Small intestine (tissue), 7 donors: ENCODE measurements around the gene POLK. TPM values are rescaled to one million over a fixed set of nuclear protein-coding genes. Genes with fewer than 3 reads are reported as not detected.

Experiments used
- DNase-seq, 2 donors: peaks; one replicate each; pipeline versions ENCODE4 v3.0.0 to v3.0.0-alpha.2; 2013
- FAIRE-seq: peaks from 2 replicates; lab custom pipeline; 2012; peaks lifted over from hg19 to GRCh38; lab: Jason Lieb, UNC
- H3K27ac ChIP-seq, 3 donors: one replicate each; pipeline ENCODE4 v1.5.1; 2013; ENCODE audit warnings: low read length in 2 of 3, mild to moderate bottlenecking in 2 of 3, control low read depth in 1 of 3, inconsistent platforms in 1 of 3, low read depth in 1 of 3, moderate library complexity in 1 of 3
- H3K27me3 ChIP-seq, 3 donors: one replicate each; pipeline ENCODE4 v1.6.1; 2013; ENCODE audit warnings: low read length in 3 of 3, inconsistent platforms in 1 of 3; ENCODE audit not compliant: control insufficient read depth in 3 of 3, insufficient read depth in 3 of 3
- H3K36me3 ChIP-seq, 3 donors: one replicate each; pipeline ENCODE4 v1.6.1; 2013; ENCODE audit warnings: low read length in 3 of 3, inconsistent platforms in 1 of 3, low read depth in 1 of 3, mild to moderate bottlenecking in 1 of 3, moderate library complexity in 1 of 3; ENCODE audit not compliant: control insufficient read depth in 3 of 3, insufficient read depth in 2 of 3
- H3K4me1 ChIP-seq, 3 donors: one replicate each; pipeline ENCODE4 v1.6.1; 2013; ENCODE audit warnings: low read length in 2 of 3, inconsistent platforms in 1 of 3, low read depth in 1 of 3, mild to moderate bottlenecking in 1 of 3, moderate library complexity in 1 of 3; ENCODE audit not compliant: control insufficient read depth in 3 of 3, insufficient read depth in 2 of 3
- H3K4me3 ChIP-seq, 3 donors: one replicate each; pipeline ENCODE4 v1.5.1; 2013; ENCODE audit warnings: low read length in 3 of 3, control low read depth in 1 of 3, inconsistent platforms in 1 of 3, low read depth in 1 of 3, mild to moderate bottlenecking in 1 of 3, moderate library complexity in 1 of 3
- H3K9me3 ChIP-seq, 2 donors: one replicate each; pipeline ENCODE4 v1.6.1; 2013; ENCODE audit warnings: low read depth in 1 of 2, low read length in 1 of 2; ENCODE audit not compliant: control insufficient read depth in 2 of 2, insufficient read depth in 1 of 2
- WGBS, 3 donors: extraction: QIAGEN DNeasy Blood & Tissue Kit; methylation state at CpG; one replicate each; pipeline ENCODE4 v1.1.7; 2013; 5-methylcytosine and 5-hydroxymethylcytosine counted together
- polyA plus RNA-seq, 4 donors: library from polyadenylated mRNA; stranded (reverse) in 3 of 4; unstranded in 1 of 4; fragments of 200-250 nt in 3 of 4; fragments of 120-200 nt in 1 of 4; gene quantifications; one replicate each; pipeline versions ENCODE4 v1.2.1 to v1.2.3, GENCODE V29; 2013
- donor health status: healthy with polysubstance abuse.
- donor health status: control.
- donor health status: control.
- donor health status: Bipolar disorder and iron deficiency.
- donor health status: healthy.

POLK gene
- polyA plus RNA-seq, 4 donors, result 3.2 to 14.4 (median 4.6) TPM

DNA sequence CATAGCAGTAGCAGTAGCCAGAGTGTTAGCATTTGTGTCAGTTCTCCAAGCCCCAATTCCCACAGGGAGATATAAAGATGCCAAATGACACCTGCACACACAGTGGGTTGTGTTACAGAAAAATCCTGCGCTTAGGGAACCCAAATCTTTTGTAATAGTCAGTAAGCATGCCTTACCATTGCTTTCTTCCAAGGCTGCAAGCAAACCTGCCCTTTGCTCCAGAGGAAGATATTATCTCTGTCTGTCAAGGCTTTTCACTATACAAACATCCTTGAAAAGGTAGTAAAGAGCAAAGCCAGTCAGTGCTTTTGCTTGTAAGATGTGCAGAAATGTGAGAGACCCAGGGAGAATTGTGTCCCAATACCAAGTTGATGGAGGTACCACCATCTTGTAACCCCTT is 102.5 kb downstream of the POLK start:
- 63 to 85% (median 81%) methylated on average over 1 of the region's 1 CpG for WGBS, 3 donors

DNA sequence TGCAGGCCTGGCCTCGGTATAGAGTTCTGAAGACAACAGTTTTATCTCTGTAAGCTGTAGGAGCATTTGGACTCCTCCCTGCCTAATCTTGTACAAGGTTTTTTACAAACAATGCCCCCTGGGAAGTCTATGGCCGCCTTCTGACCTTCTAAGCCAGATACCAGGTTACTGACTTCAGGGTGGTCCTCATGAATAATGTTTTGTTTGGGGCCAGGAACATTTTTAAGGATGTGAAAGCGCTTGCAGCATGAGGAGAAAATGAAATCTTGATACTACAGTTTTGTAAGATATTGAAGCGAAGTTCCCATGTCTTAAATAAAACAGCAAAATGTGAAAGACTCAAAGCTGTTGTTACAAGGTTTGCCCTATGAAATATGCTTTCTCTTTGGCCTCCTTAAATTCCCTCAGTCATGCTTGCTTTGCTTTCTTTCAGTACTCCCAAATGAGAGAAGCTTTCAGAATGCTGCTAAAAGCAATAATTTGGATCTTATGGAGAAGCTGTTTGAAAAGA is 104.7 kb downstream of the POLK start:
- no peak overlapping the region for H3K4me3 ChIP-seq
- FAIRE-seq (no peak), DNase-seq (no peak)
- no peaks in the 10 kb centered on the region for H3K36me3 ChIP-seq
- no peaks in the 10 kb centered on the region for H3K27me3 ChIP-seq
- no peaks in the 10 kb centered on the region for H3K9me3 ChIP-seq
- peaks cover 6 to 77% (median 17%) of the 10 kb centered on the region in 3 donors for H3K4me1 ChIP-seq
- peak overlapping the region in 1 of 3 donors; percentile 78 for H3K27ac ChIP-seq
- 67 to 78% (median 73%) methylated on average over 4 of the region's 4 CpGs for WGBS, 3 donors

More for the DNA sequence above, 102.5 kb downstream of the POLK start:
- H3K27me3 ChIP-seq, result no peaks in the 10 kb centered on the region
- FAIRE-seq (no peak), DNase-seq (peak; percentile 48 to 57)
- no peaks in the 10 kb centered on the region for H3K9me3 ChIP-seq
- H3K36me3 ChIP-seq, result no peaks in the 10 kb centered on the region
- peaks cover 6 to 56% (median 7%) of the 10 kb centered on the region in 3 donors for H3K4me1 ChIP-seq
- no peak overlapping the region for H3K4me3 ChIP-seq
- H3K27ac ChIP-seq, result peak overlapping the region in 1 of 3 donors; percentile 36

DNA sequence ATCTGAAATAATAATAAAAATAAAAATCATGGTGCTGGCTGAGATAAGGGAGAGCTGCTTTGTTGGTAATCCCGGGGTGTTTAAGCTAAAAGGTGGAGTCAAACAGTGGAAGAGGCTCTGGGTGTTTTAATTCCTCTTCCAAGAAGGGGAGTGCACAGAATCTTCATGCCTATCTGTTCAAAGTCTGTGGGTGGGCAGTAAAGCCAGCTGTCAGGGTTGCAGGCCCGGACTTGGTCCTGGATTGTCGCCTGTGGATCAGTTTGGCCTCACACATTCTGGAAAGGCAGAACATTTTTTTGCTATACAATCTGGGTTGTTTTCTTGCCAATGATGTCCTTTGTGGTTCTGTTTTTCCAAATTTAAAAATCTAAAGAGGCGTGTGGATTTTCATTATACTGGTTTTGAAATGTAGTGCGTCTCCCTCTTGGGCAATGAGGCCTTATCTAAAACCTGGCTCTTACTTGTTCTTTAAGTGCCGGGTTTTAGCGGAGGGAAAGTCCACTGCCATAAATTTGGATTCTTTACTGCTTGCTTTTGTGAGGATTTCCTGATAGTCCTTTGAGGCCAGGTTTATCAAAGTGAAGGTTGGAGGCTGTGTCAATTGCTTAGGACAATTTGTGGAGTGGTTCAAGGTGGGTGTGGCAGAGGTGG is 105.4 kb downstream of the POLK start:
- peaks cover 5 to 82% (median 17%) of the 10 kb centered on the region in 3 donors for H3K4me1 ChIP-seq
- peak overlapping the region in 2 of 3 donors; percentile 18 to 78 for H3K27ac ChIP-seq
- H3K27me3 ChIP-seq, result no peaks in the 10 kb centered on the region
- H3K36me3 ChIP-seq, result no peaks in the 10 kb centered on the region
- DNase-seq (peak; percentile 74 to 84), FAIRE-seq (no peak)
- H3K4me3 ChIP-seq, result no peak overlapping the region
- H3K9me3 ChIP-seq, result no peaks in the 10 kb centered on the region
- WGBS, 3 donors, result 14 to 41% (median 33%) methylated on average over 7 of the region's 7 CpGs

DNA sequence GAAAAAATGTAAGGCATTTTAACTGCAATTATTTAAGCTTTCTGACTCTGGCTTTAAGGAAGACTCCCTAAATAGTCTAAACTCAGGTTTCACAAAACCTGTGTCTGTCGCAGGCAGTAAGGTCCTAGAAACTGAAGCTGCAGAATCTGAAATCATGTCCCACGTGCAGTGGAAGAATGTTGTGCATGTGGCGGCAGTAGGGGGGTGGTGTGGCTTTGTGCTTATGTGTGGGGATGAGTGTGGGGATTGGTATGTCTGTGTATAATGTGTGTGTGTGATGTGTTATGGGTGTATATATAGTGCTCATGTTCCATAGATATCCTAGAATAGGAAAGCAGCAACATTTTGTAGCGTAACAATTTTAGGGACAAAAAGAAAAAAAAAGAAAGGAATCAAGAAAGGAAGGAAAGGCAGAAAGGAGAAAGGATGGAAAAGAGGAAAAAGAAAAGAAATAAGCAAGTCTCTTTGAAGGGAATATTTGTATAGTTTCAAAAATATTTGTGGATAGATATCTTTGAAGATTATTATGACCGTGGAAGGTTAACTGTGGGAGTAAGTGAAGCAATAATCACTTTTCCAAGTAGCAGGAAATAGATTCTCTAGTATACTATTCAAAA is 106.2 kb downstream of the POLK start:
- H3K9me3 ChIP-seq, result no peaks in the 10 kb centered on the region
- H3K4me1 ChIP-seq, result peaks cover 6 to 84% (median 17%) of the 10 kb centered on the region in 3 donors
- H3K27me3 ChIP-seq, result no peaks in the 10 kb centered on the region
- DNase-seq (no peak), FAIRE-seq (no peak)
- 69 to 78% (median 74%) methylated on average over 5 of the region's 5 CpGs for WGBS, 3 donors
- H3K36me3 ChIP-seq, result no peaks in the 10 kb centered on the region
- no peak overlapping the region for H3K4me3 ChIP-seq
- peak overlapping the region in 1 of 3 donors; percentile 78 for H3K27ac ChIP-seq

DNA sequence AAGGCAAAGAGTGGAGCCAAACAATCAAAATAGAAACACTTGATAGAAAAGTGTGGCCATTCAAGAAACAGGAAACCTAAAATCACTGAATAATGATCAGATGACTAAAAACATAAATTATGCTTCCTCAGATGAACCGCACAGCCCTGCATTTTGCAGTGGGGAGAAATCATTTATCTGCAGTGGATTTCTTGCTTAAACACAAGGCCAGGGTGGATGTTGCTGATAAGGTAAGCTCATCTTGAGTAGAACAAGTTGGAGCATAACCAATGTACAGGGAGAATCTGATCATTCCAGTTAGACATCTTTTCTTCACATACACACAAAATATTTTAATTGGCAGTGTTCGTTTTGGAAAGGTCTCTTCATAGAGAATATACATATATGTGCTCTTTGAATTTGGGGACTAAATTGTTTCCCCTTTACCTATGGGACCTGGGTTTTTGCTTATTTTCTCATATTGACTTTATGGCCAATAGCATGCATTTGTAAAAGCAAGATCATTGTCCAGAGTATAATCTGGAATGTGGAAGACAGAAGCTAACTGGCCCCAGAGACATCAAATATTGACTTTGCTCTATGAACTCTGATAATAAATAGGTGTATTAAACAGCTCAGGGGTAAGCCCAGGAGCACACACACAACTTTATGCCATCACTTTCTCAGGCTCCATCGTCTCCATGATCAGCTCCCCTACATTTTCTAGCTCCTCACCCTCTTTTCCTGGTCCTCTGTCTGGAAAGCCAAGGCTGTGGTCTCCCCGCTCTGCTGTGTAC is 108.7 kb downstream of the POLK start:
- no peak for FAIRE-seq
- H3K4me3 ChIP-seq, result no peak overlapping the region
- no peaks in the 10 kb centered on the region for H3K36me3 ChIP-seq
- H3K4me1 ChIP-seq, result peaks cover 11 to 77% (median 15%) of the 10 kb centered on the region in 3 donors
- DNase-seq, result peak; percentile 45 to 64
- WGBS, 3 donors, result 51 to 66% (median 55%) methylated on average over 4 of the region's 4 CpGs
- H3K27me3 ChIP-seq, result no peaks in the 10 kb centered on the region
- H3K9me3 ChIP-seq, result no peaks in the 10 kb centered on the region
- peak overlapping the region in 1 of 3 donors; percentile 47 for H3K27ac ChIP-seq

DNA sequence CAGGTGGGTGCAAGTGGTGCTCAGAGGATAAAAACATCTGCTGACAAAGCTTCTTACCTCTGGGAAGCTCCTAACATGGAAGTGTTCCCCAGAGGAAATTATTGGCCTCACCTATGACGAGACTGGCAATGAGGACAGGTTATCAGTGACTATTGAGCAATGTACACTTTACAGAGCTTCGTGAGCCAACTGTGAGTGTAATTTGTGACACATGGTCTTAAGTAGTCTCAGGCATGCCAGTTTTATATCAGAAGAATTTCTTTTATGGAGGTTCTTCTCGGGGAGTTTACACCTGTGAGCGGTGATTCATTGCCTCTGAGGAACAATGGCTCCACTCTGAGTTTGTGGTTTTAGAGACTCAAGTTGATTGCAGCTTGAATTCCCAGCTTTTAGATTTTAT is 110.9 kb downstream of the POLK start:
- H3K9me3 ChIP-seq, result no peaks in the 10 kb centered on the region
- peak overlapping the region; percentile 51 to 85 (median 71) for H3K27ac ChIP-seq
- peaks cover 0 to 8% (median 0%) of the 10 kb centered on the region in 3 donors for H3K36me3 ChIP-seq
- DNase-seq, result peak; percentile 88 to 97
- 13 to 56% (median 32%) methylated on average over 4 of the region's 4 CpGs for WGBS, 3 donors
- FAIRE-seq, result no peak
- no peaks in the 10 kb centered on the region for H3K27me3 ChIP-seq
- no peak overlapping the region for H3K4me3 ChIP-seq
- peaks cover 11 to 57% (median 13%) of the 10 kb centered on the region in 3 donors for H3K4me1 ChIP-seq

DNA sequence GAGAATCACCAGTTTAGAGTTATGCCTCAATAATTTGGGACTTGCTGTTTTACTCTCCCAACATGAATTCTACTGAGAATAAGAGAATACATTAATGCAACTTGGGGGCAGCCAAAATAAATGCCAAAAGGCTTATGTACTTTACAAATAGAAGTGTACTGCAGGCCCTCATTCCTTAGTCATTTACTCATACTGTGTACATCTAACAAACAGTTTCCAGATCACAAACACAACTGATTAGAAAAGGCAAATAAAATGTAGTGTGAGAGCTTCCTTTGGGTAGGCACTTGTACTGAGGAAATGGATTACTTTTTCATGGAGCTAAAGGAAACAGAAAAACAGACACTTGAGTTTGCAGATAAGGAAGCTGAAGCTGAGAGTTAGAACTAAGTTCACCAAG is 112.2 kb downstream of the POLK start:
- no peaks in the 10 kb centered on the region for H3K27me3 ChIP-seq
- peaks cover 0 to 8% (median 0%) of the 10 kb centered on the region in 3 donors for H3K36me3 ChIP-seq
- peak; percentile 17 to 32 for DNase-seq
- H3K27ac ChIP-seq, result peak overlapping the region in 1 of 3 donors; percentile 85
- no peak overlapping the region for H3K4me3 ChIP-seq
- peaks cover 8 to 47% (median 10%) of the 10 kb centered on the region in 3 donors for H3K4me1 ChIP-seq
- no peak for FAIRE-seq
- H3K9me3 ChIP-seq, result no peaks in the 10 kb centered on the region

DNA sequence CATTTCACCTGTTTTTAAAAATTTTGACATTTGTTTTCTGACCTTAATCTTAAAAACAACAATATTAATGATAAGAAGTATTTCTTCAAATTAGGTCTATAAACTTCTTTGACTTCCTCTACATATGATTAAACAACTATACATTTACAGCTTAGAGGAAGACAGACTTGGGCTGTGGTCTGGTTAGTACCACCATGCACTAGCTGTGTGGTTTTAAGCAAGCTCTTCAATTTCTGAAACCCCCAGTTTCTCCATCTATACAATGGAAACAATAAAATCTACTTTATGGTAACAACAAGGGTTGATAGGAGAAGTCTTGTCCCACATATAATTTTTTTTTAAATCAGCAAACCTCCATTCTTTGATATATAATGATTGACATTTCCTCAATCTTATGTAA is 115.3 kb downstream of the POLK start:
- FAIRE-seq (no peak), DNase-seq (no peak)
- Histone ChIP-seq H3K9me3 (no peaks in the 10 kb centered on the region), H3K4me3 (no peak overlapping the region), H3K27ac (no peak overlapping the region), H3K36me3 (peaks cover 0 to 8% (median 0%) of the 10 kb centered on the region in 3 donors), H3K4me1 (peaks cover 0 to 22% (median 7%) of the 10 kb centered on the region in 3 donors), H3K27me3 (no peaks in the 10 kb centered on the region)
